ENCODE results near the gene DNAJC21.

The DNAJC21 gene

GRCh38 chr5:34977934-34978613, 48.7 kb downstream of the DNAJC21 start:
- no peak for TF ChIP-seq CTCF (IDR thresholded peaks at IDR 0.05; ENCODE audit: low read depth, low read length)
- Histone ChIP-seq H3K36me3 (no peaks in the 10 kb centered on the region), H3K27me3 (peaks cover 4% of the 10 kb centered on the region; the same call in 1 of the 2 replicates), H3K4me3 (ENCODE audit: low read depth, low read length) (no peak overlapping the region), H3K9me3 (no peaks in the 10 kb centered on the region), H3K4me1 (no peaks in the 10 kb centered on the region)
- no peak for DNase-seq

- TF ChIP-seq CTCF (IDR thresholded peaks at IDR 0.05; ENCODE audit: low read depth, low read length), result no peak
- H3K4me3 ChIP-seq (ENCODE audit: low read depth, low read length), result no peak overlapping the region
- H3K4me1 ChIP-seq, result no peaks in the 10 kb centered on the region
- no peak for DNase-seq
- peaks cover 4% of the 10 kb centered on the region; the same call in 1 of the 2 replicates for H3K27me3 ChIP-seq
- no peaks in the 10 kb centered on the region for H3K9me3 ChIP-seq
- H3K36me3 ChIP-seq, result no peaks in the 10 kb centered on the region
Measured at GRCh38 chr5:34978681-34979080, 49.3 kb downstream of the DNAJC21 start.

GRCh38 chr5:34982823-34983222, 53.5 kb downstream of the DNAJC21 start:
- Histone ChIP-seq H3K27me3 (peaks cover 4% of the 10 kb centered on the region; the same call in 1 of the 2 replicates), H3K4me3 (ENCODE audit: low read depth, low read length) (no peak overlapping the region), H3K4me1 (no peaks in the 10 kb centered on the region), H3K36me3 (no peaks in the 10 kb centered on the region), H3K9me3 (no peaks in the 10 kb centered on the region)
- DNase-seq, result no peak
- no peak for TF ChIP-seq CTCF (IDR thresholded peaks at IDR 0.05; ENCODE audit: low read depth, low read length)

GRCh38 chr5:34986965-34987364, 57.6 kb downstream of the DNAJC21 start:
- no peak overlapping the region for H3K4me3 ChIP-seq (ENCODE audit: low read depth, low read length)
- no peaks in the 10 kb centered on the region for H3K36me3 ChIP-seq
- no peaks in the 10 kb centered on the region for H3K4me1 ChIP-seq
- H3K27me3 ChIP-seq, result no peaks in the 10 kb centered on the region
- H3K9me3 ChIP-seq, result no peaks in the 10 kb centered on the region
- no peak for TF ChIP-seq CTCF (IDR thresholded peaks at IDR 0.05; ENCODE audit: low read depth, low read length)
- DNase-seq, result no peak

- H3K4me3 ChIP-seq (ENCODE audit: low read depth, low read length), result no peak overlapping the region
- H3K27me3 ChIP-seq, result peaks cover 10% of the 10 kb centered on the region; the same call in 1 of the 2 replicates
- H3K4me1 ChIP-seq, result no peaks in the 10 kb centered on the region
- DNase-seq, result no peak
- TF ChIP-seq CTCF (IDR thresholded peaks at IDR 0.05; ENCODE audit: low read depth, low read length), result no peak
- no peaks in the 10 kb centered on the region for H3K9me3 ChIP-seq
- no peaks in the 10 kb centered on the region for H3K36me3 ChIP-seq
Measured at GRCh38 chr5:34991486-34992238, 62.3 kb downstream of the DNAJC21 start.

GRCh38 chr5:34993951-34994350, 64.6 kb downstream of the DNAJC21 start:
- H3K4me1 ChIP-seq, result 0 out of 2 replicates have a peak, but pooled peaks cover 2% of the 10 kb centered on the region
- no peaks in the 10 kb centered on the region for H3K36me3 ChIP-seq
- no peaks in the 10 kb centered on the region for H3K9me3 ChIP-seq
- no peak overlapping the region for H3K4me3 ChIP-seq (ENCODE audit: low read depth, low read length)
- DNase-seq, result no peak
- TF ChIP-seq CTCF (IDR thresholded peaks at IDR 0.05; ENCODE audit: low read depth, low read length), result no peak
- H3K27me3 ChIP-seq, result peaks cover 10% of the 10 kb centered on the region; the same call in 1 of the 2 replicates

All from BE2C (cell line).